ENCODE results near the gene NSMF.
A peak's percentile ranks its signal among the peaks of the same experiment; 100 is the strongest.
"Not testable (repeated sequence)": the region's sequence is repeated elsewhere in the genome, so short reads cannot be mapped to it uniquely, and the experiment has no call there.

Gene NSMF

GRCh38 chr9:137477778-137478612 lies 18.9 kb upstream of the NSMF start:
- DNase-seq (ENCODE audit: low read depth in 1 of 2, low spot score in 1 of 2) = no peak

DNA sequence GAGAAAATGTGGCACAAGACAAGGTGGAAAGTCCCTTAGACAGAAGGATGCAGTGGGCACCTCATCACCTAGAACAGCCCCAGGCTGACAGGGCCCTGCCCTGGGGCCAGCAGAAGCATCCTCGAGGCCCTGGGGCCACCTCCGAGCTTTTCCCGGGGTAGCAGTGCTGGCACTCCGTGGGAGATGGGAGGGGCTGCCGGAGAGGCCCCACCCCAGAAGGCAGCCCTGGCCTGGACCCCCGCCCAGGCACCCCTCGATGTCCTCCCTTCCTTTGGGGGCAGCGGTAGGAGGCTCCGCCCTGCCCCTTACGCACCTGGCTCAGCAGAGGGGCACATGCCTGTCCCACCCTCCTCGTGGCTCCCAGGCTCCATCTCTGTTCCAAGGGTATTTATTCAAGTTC lies 17.7 kb upstream of the NSMF start:
- no peak for DNase-seq (ENCODE audit: low read depth in 1 of 2, low spot score in 1 of 2)

- DNase-seq (ENCODE audit: low read depth in 1 of 2, low spot score in 1 of 2) = no peak
Measured at GRCh38 chr9:137475666-137476065, 16.5 kb upstream of the NSMF start.

DNA sequence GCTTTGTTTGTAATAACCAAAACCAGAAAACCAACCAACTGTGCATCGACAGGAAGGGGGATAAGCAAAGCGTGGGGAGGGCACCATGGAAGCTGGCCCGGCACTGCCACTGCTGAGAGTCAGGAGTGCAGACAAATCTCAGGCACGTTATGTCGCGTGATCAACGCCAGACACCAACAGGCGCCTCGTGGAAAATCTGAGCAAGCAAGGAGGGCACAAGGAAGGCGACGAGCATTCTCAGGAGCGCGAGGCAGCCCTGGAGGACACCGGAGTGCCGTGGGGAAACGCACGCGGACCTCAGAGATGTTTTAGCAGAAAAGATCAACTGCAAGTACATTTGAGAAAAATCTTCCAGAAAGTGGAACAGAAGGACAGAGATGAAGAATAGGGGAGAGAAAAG lies 15.1 kb upstream of the NSMF start:
- no peak for DNase-seq (ENCODE audit: low read depth in 1 of 2, low spot score in 1 of 2)

DNA sequence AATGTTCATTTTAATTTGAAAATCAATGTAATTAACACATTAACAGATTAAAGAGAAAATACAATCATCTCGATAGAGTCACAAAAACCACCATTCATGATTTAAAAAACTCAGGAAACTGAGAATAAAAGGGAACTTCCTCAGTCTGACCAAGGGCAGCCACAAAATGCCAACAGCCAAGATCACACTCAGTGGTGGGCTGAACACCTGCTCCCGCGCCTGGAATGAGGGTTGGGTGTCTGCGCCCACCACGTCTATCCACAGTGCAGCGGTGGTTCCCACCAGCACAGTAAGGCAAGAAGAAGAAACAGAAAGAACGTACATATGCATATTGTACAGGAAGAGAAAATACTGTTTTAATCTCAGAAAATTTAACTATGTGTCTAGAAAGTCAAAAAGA lies 11.7 kb upstream of the NSMF start:
- no peak for DNase-seq (ENCODE audit: low read depth in 1 of 2, low spot score in 1 of 2)

DNA sequence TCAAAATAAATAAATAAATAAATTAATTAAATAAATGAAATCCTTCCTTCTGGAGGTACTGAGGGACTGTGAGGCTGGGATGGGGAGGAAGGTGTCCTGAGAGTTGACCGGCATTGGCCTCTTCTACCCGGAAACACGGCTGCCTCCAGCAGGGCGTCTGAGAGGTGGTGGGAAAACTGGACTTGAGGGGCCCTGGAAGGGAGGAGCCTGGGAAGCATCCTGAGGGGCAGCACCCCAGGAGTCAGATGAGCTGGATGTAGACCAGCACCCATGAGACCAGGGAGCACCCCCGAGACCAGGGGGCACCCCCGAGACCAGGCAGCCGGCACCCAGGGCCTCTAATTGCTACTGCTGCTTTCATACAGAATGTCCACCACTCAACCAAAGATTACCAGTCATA lies 8.8 kb upstream of the NSMF start:
- no peak for DNase-seq (ENCODE audit: low read depth in 1 of 2, low spot score in 1 of 2)

GRCh38 chr9:137467161-137467581 lies 8.0 kb upstream of the NSMF start:
- no peak for DNase-seq (ENCODE audit: low read depth in 1 of 2, low spot score in 1 of 2)

DNA sequence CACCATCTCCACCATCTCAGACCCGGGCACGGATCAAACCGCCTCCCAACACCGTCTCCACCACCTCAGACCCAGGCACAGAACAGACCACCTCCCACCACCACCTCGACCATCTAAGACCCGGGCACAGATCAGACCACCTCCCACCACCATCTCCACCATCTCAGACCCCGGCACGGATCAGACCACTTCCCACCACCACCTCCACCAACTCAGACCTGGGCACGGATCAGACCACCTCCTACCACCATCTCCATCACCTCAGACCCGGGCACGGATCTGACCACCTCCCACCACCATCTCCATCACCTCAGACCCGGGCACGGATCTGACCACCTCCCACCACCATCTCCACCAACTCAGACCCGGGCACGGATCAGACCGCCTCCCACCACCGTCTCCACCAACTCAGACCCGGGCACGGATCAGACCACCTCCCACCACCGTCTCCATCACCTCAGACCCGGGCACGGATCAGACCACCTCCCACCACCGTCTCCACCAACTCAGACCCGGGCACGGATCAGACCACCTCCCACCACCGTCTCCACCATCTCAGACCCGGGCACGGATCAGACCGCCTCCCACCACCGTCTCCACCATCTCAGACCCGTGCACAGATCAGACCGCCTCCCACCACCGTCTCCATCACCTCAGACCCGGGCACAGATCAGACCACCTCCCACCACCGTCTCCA lies 7.4 kb upstream of the NSMF start:
- DNase-seq (ENCODE audit: low read depth in 1 of 2, low spot score in 1 of 2) = not testable (repeated sequence)

- DNase-seq (ENCODE audit: low read depth in 1 of 2, low spot score in 1 of 2) = no peak
Measured at GRCh38 chr9:137465720-137466388, 6.7 kb upstream of the NSMF start.

DNA sequence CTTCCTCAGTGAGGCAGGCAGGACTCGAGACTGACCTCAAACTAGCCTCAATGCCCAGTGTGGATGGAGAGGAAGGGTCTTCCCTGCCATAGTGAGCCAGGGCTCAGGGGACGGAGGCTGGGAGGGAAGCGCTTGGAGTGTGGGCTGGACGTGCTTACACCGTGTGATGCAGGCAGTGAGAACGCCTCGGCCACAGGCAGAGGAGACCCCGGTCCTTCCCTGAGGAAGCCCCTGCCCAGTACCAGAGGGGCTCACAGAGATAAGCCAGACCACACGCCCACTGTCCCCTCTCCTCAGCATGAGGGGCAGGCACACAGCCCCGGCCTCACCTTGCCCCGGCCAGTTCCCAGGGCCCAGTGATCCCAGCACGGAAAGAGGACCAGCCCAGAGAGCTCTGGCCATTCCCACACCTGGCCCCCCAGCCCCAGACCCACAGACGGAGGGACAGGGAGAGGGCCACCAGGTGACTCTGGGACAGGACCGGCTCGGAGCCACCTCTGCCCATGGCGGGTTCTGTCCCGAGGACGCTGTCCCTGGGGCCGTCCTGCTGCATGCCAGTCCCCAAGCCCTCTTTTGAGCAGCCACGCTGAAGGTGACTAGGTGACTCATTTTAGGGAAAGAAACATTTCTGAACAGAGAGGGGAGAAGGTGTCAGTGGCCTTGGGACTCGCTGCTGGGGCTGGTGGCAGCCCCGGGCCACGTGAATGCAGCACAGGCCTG lies 6.0 kb upstream of the NSMF start:
- no peak for DNase-seq (ENCODE audit: low read depth in 1 of 2, low spot score in 1 of 2)

DNA sequence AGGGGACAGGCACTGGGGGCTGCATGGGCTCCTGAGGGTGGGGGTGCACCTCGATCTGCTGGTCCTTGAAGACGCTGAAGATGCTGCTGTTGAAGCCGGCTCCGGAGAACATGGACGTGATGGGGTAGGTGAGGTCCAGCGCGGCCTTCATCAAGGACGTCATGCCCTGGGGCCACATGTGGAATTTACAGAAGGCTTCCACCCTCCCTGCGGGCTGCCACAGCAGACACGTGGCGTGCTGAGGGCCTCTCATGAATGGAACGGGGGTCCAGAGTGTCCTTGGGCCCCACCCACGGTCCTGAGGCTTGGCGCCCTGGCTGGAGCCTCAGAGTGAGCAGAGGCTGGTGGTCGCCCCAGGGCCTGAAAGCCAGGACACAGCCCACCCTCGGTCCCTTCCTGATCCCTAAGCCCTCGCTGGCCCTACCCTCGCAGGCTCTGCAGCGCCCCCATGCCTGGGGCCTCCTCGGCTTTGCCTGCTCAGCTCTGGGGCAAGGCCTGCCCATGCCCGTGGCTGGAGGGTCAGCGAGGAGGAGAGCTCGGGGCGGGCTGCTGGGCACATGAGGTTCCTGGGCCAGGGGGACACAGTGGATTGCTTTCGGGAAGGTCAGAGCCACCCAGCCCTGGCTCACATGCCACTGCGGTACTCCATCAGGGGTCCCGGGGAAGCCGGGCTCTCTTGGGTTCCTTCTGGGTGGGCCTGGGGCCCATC lies 5.3 kb upstream of the NSMF start:
- no peak for DNase-seq (ENCODE audit: low read depth in 1 of 2, low spot score in 1 of 2)

DNA sequence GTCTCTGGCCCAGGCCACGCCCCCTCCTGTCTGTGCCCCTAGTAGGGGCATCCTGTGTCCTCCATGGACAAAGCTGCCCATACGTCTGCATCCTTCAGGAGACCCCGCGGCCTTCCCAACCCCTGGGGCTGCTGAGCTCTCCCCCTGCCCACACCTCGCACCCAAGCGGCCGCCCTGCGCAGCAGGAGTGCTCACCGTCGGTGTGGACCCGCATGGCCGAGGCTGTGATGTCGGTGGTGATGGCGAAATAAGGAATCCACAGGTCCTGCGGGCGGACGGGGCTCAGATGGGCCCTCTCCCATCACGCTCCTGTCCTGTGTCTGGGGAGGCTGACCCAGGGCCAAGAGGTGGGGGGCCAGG lies 4.8 kb upstream of the NSMF start:
- DNase-seq (ENCODE audit: low read depth in 1 of 2, low spot score in 1 of 2) = no peak

- DNase-seq (ENCODE audit: low read depth in 1 of 2, low spot score in 1 of 2) = no peak
Measured at GRCh38 chr9:137462986-137463930, 4.1 kb upstream of the NSMF start.

DNA sequence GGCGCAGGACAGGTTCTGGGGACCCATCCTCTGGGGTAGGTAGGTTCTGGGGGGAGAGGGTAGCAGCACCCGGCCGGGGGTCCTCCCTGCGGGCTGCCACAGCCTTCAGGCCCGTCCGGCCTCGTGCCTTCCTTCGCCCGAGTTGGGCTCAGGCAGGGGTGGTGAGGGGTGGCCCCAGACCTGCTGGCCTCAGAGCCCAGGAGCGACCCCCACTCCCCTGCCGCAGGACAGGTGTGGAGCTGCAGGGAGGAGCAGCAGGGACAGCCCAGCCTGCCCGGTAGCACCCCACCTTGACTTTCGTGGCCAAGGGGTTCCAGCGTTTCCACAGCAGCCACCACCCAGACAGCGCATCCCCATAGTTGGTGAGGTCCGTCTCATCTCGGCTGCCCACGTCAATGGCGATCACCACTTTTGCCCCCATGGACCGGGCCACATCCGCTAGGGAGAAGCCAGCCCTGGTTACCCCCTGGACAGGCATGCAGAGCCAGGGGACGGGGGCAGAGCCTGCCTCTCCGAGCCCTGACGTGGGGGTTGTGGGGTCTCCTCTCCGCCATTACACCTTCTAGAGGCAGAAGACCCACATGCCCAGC lies 3.4 kb upstream of the NSMF start:
- no peak for DNase-seq (ENCODE audit: low read depth in 1 of 2, low spot score in 1 of 2)

DNA sequence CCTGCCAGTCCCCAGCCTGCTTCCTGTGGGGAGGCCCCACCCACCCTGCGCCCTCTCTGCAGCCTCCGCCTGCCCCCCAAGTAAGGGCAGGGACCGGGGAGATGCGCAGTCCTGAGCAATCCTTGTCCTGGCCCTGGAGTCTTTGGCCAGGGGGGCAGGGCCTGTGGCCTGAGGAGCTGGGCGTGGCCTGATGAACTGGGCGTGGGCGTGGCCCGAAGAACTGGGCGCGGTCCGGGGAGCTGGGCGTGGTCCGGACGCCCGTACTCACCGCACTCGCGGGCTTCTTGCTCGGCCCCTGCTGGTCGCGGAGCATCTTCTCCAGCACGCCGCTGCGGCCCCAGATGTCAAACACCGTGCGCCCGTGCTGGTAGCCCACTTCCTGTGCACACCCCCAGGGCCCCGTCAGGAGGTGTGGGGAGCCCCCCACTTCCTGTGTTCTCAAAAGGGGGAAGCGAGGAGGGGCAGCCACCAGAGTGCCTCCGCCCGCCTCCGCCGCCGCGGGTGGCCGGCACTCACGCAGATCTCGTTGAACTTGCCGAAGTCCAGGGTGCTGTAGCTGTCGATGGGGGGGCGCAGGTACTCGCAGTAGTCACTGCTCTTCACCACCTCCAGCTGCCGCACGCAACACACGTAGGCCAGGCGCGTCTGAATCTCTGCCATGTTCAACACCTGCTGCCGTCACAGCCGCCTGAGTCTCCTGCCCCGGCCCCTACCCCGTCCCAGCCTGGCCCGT lies 2.7 kb upstream of the NSMF start:
- DNase-seq (ENCODE audit: low read depth in 1 of 2, low spot score in 1 of 2) = peak; percentile 39 to 58

DNA sequence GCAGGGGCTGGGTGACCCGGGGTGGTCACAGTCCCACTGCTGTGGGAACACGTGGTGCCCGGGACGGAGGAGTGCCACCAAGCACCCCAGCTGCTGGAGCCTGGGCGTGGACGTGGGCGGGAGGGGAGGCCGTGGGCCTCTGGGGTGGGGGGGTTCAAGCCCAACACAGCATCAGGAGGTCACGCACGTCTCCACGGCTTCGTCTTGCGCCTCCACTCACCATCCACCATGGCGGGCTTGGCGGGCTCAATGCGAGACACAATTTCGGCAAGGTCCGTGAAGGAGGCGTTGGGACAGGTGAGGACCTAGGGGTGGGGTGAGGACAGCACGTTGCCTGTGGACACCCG lies 2.2 kb upstream of the NSMF start:
- DNase-seq (ENCODE audit: low read depth in 1 of 2, low spot score in 1 of 2) = no peak

DNA sequence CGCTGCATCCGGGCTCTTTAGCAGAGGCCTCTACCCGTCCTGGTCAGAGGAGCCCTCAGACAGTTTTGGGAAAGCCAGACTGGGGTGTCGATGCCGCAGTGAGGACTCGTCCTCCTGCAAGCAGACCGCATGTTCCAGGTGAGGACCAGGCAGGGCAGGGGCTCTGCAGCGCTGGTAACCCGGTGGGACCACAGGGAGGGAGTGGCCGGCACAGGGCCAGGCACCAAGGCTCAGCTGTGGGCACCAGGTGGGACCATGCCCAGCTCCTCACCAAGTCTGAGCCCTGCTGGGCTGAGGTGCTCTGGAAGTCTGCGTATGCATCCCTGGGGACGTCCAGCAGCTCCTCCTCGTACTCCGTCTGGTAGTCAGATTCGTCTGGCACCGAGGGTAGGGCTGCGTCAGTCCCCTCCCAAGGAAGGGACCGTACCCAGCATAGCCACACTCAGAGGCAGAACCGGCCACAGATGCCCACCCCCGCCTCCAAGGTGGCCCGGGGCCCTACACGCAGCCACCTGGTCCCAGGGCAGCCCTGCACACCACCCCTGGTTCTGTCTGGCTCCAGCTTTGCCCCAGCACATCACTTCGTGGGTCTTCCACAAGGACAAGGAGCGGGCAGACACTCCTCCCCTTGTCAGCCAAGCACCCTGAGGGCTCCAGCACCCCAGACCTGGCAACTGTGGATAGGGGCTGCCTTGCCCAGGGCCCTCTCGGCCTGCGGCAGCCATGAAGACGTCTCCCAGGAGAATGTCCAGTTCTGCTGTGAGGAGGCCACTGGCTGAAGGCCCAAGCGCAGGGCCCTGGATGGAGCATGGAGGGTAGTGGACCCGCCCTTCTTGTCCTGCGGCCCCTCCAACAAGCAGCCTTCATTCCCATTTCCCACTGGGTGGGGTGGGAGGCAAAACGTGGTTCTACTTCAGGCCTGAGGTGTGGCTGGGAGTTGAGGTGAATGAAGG lies 1.5 kb upstream of the NSMF start:
- DNase-seq (ENCODE audit: low read depth in 1 of 2, low spot score in 1 of 2) = no peak

Measured in stimulated activated CD4-positive, alpha-beta T cell treated with anti-CD3 and anti-CD28 coated beads, Interleukin-15, amount 100 ng/mL, for 1 hour (primary cell).